Neural cell (in vitro differentiated cells): ENCODE measurements around the gene P4HA2. TPM values are rescaled to one million over a fixed set of nuclear protein-coding genes. Genes with fewer than 3 reads are reported as not detected.

Experiments
- H2AFZ ChIP-seq: fragments of 200-600, 300-800 bp; sonication (generic), shearing (Covaris generic); 2 replicates; pipeline ENCODE4 v1.6.0; 2014; ENCODE audit warnings: low read depth, mild to moderate bottlenecking, antibody characterized with exemption, low read length, moderate library complexity
- H3F3A ChIP-seq: fragments of 200-600 bp; shearing (Covaris generic); 2 replicates; pipeline ENCODE4 v1.6.1; 2016; ENCODE audit warnings: mild to moderate bottlenecking, moderate library complexity, mixed read lengths, antibody characterized with exemption, low read length; ENCODE audit not compliant: insufficient read depth, poor library complexity, severe bottlenecking
- H3K27ac ChIP-seq: fragments of 200-600, 300-800 bp; sonication (generic), shearing (Covaris generic); 2 replicates; pipeline ENCODE4 v1.5.1; 2014; ENCODE audit warnings: mild to moderate bottlenecking, low read length, moderate library complexity
- H3K27me3 ChIP-seq: fragments of 300-800, 200-600 bp; sonication (generic), shearing (Covaris generic); 2 replicates; pipeline ENCODE4 v1.6.0; 2014; ENCODE audit warnings: mild to moderate bottlenecking, low read depth, low read length, moderate library complexity; ENCODE audit not compliant: insufficient read depth
- H3K36me3 ChIP-seq: fragments of 300-800, 200-600 bp; sonication (generic), shearing (Covaris generic); 2 replicates; pipeline ENCODE4 v1.5.1; 2014; ENCODE audit warnings: mild to moderate bottlenecking, antibody characterized with exemption, low read length, moderate library complexity; ENCODE audit not compliant: insufficient read depth
- H3K4me2 ChIP-seq: fragments of 300-800, 200-600 bp; sonication (generic), shearing (Covaris generic); 2 replicates; pipeline ENCODE4 v1.6.0; 2014; ENCODE audit warnings: mild to moderate bottlenecking, low read length
- H3K4me3 ChIP-seq: fragments of 300-800, 200-600 bp; sonication (generic), shearing (Covaris generic); 2 replicates; pipeline ENCODE4 v1.5.1; 2014; ENCODE audit warnings: mild to moderate bottlenecking, low read length, moderate library complexity
- H3K79me2 ChIP-seq: fragments of 200-600 bp; shearing (Covaris generic); replicated peaks from 2 replicates; pipeline ENCODE4 v1.6.0; 2014; ENCODE audit warnings: mild to moderate bottlenecking, low read length, moderate library complexity; ENCODE audit not compliant: insufficient read depth
- H3K9ac ChIP-seq: fragments of 300-800, 200-600 bp; sonication (generic), shearing (Covaris generic); 2 replicates; pipeline ENCODE4 v1.6.1; 2016; ENCODE audit warnings: mild to moderate bottlenecking, low read length, mixed read lengths
- H3K9me2 ChIP-seq: fragments of 200-600 bp; shearing (Covaris generic); 2 replicates; pipeline ENCODE4 v1.6.1; 2016; ENCODE audit warnings: mild to moderate bottlenecking, low read length, mixed read lengths; ENCODE audit not compliant: insufficient read depth
- H3K9me3 ChIP-seq: fragments of 200-600, 300-800 bp; sonication (generic), shearing (Covaris generic); 2 replicates; pipeline ENCODE4 v1.6.1; 2016; ENCODE audit warnings: mild to moderate bottlenecking, mixed run types, low read length, moderate library complexity, mixed read lengths
- H4K20me1 ChIP-seq: fragments of 200-600 bp; shearing (Covaris generic); 2 replicates; pipeline ENCODE4 v1.6.1; 2016; ENCODE audit warnings: mild to moderate bottlenecking, mixed run types; ENCODE audit not compliant: insufficient read depth
- EP300 ChIP-seq: fragments of 450-650 bp; conservative IDR thresholded peaks from 2 replicates; pipeline ENCODE4 v1.6.1; 2014; ENCODE audit warnings: antibody characterized with exemption, mild to moderate bottlenecking, moderate library complexity; ENCODE audit not compliant: poor library complexity, severe bottlenecking
- EZH2 ChIP-seq: fragments of 200-600, 300-800 bp; shearing (Covaris generic), sonication (generic); IDR thresholded peaks from 2 replicates; pipeline ENCODE4 v1.6.1; 2014; ENCODE audit warnings: antibody characterized with exemption, low read length, borderline replicate concordance, mild to moderate bottlenecking; ENCODE audit not compliant: insufficient read depth, poor library complexity, severe bottlenecking
- MXI1 ChIP-seq: fragments of 450-650 bp; conservative IDR thresholded peaks from 2 replicates; pipeline ENCODE4 v1.6.1; 2014; ENCODE audit warnings: antibody characterized with exemption, mild to moderate bottlenecking; ENCODE audit not compliant: poor library complexity, severe bottlenecking
- POLR2AphosphoS5 ChIP-seq: IDR thresholded peaks from 2 replicates; pipeline ENCODE4 v1.6.1; 2012
- RAD21 ChIP-seq: fragments of 450-650 bp; conservative IDR thresholded peaks from 2 replicates; pipeline ENCODE4 v1.6.1; 2014; ENCODE audit warnings: antibody characterized with exemption, mild to moderate bottlenecking, moderate library complexity
- SMC3 ChIP-seq: fragments of 450-650 bp; conservative IDR thresholded peaks from 2 replicates; pipeline ENCODE4 v1.6.1; 2014; ENCODE audit warnings: antibody characterized with exemption, mild to moderate bottlenecking, moderate library complexity; ENCODE audit not compliant: poor library complexity
- TAF1 ChIP-seq: IDR thresholded peaks from 2 replicates; pipeline ENCODE4 v1.6.1; 2012; ENCODE audit warnings: low read depth
- polyA plus RNA-seq: library from polyadenylated mRNA; depleted of rRNA; stranded (reverse); fragments of >200 nt; gene quantifications from 2 replicates; pipeline ENCODE4 v1.2.3, GENCODE V29; 2014
- TF ChIP-seq, protein P1 (sequence below): IDR thresholded peaks from 2 replicates; pipeline ENCODE4 v1.6.1; 2012; ENCODE audit warnings: borderline replicate concordance
- TF ChIP-seq, protein P2 (sequence below): fragments of 450-650 bp; IDR thresholded peaks from 2 replicates; pipeline ENCODE4 v1.5.1; 2014; ENCODE audit warnings: antibody characterized with exemption, mild to moderate bottlenecking, moderate library complexity; ENCODE audit not compliant: poor library complexity, severe bottlenecking

The P4HA2 gene
- polyA plus RNA-seq, 1 donor from 2014 or later = 1.4 TPM

DNA sequence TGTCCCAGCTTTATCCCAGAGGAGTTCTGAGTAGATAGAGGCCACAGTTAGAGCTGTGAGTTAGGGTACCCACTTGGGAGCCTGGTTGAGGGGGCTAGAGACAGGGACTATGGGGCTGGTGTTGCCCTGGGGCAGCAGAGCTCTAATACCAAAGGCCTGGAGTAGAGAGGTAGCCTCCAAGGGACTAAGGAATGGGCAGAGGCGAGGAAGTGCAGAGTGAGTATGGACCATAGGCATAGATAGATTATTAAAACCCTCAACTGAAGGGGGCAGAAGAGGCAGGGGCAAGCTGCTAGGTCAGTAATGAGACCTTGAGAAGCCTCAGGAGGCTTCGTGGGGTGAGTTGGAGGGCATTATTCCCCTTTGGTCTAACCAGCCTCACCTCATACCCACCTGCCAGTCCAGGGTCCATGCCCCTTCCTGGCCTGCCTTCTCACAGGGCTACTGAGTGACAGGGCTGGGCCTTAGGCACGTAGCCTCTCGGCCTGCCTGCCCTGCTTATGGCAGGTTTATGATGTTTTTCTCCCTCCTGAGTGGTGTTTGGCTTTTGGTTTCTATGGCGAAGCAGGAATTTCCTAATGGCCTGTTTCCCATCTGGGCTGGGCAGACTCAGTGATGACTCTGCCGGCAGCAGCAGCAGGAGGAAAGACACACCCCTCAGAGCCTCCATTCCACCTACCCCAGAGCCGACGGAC is 37.8 kb upstream of the P4HA2 start:
- Histone ChIP-seq H3K9me3 (no peaks in the 10 kb centered on the region), H3K79me2 (no peaks in the 10 kb centered on the region), H3K9ac (no peak overlapping the region), H3K27ac (no peak overlapping the region), H3K4me3 (no peak overlapping the region), H4K20me1 (no peaks in the 10 kb centered on the region), H3K9me2 (no peaks in the 10 kb centered on the region), H3K36me3 (no peaks in the 10 kb centered on the region), H2AFZ (no peak overlapping the region), H3K27me3 (no peaks in the 10 kb centered on the region), H3F3A (no peaks in the 10 kb centered on the region), H3K4me2 (no peak overlapping the region)
- TF ChIP-seq TAF1 (no peak), MXI1 (no peak), EP300 (no peak), EZH2 (no peak), RAD21 (no peak), SMC3 (no peak), POLR2AphosphoS5 (no peak)
- TF ChIP-seq, protein P1, sequence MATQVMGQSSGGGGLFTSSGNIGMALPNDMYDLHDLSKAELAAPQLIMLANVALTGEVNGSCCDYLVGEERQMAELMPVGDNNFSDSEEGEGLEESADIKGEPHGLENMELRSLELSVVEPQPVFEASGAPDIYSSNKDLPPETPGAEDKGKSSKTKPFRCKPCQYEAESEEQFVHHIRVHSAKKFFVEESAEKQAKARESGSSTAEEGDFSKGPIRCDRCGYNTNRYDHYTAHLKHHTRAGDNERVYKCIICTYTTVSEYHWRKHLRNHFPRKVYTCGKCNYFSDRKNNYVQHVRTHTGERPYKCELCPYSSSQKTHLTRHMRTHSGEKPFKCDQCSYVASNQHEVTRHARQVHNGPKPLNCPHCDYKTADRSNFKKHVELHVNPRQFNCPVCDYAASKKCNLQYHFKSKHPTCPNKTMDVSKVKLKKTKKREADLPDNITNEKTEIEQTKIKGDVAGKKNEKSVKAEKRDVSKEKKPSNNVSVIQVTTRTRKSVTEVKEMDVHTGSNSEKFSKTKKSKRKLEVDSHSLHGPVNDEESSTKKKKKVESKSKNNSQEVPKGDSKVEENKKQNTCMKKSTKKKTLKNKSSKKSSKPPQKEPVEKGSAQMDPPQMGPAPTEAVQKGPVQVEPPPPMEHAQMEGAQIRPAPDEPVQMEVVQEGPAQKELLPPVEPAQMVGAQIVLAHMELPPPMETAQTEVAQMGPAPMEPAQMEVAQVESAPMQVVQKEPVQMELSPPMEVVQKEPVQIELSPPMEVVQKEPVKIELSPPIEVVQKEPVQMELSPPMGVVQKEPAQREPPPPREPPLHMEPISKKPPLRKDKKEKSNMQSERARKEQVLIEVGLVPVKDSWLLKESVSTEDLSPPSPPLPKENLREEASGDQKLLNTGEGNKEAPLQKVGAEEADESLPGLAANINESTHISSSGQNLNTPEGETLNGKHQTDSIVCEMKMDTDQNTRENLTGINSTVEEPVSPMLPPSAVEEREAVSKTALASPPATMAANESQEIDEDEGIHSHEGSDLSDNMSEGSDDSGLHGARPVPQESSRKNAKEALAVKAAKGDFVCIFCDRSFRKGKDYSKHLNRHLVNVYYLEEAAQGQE = no peak
- TF ChIP-seq, protein P2, sequence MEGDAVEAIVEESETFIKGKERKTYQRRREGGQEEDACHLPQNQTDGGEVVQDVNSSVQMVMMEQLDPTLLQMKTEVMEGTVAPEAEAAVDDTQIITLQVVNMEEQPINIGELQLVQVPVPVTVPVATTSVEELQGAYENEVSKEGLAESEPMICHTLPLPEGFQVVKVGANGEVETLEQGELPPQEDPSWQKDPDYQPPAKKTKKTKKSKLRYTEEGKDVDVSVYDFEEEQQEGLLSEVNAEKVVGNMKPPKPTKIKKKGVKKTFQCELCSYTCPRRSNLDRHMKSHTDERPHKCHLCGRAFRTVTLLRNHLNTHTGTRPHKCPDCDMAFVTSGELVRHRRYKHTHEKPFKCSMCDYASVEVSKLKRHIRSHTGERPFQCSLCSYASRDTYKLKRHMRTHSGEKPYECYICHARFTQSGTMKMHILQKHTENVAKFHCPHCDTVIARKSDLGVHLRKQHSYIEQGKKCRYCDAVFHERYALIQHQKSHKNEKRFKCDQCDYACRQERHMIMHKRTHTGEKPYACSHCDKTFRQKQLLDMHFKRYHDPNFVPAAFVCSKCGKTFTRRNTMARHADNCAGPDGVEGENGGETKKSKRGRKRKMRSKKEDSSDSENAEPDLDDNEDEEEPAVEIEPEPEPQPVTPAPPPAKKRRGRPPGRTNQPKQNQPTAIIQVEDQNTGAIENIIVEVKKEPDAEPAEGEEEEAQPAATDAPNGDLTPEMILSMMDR = no peak

DNA sequence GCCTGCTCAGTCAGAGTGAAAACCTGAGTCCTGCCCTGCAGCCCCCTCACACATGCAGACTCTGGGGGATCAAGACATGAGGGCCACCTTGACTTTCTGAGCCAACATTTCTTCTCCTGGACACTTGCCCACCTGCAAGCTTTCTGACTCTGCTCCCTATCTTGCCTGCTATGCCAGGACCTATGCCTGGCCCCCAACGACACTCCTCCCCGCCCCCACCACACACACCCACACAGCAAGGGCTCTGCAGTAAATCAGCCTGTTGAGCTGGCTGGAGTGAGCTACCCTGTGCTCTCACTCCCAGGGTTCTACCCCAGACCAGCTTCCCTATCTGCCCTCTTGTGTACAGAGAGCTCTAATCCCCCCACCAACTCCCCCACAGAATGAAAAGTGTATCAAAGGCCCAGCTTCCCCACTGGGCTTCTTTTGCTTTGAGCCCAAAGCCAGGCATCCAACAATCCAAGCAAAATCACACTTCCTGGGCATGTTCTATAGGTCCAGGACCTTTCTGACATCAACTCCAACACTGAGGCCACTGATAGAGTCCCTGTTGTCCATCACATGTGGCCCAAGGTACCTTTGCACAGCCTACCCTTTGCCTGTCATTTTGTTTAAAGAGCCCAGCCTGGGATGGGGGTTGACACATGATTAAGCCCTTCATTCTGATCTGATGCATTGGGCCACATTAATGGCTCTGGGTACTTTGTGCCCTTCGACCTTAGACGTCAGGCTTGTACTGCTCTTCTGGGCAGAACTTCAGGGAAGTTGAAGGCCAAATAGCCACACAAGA is 37.1 kb upstream of the P4HA2 start:
- no peaks in the 10 kb centered on the region for H3K79me2 ChIP-seq
- no peak overlapping the region for H3K9ac ChIP-seq
- no peaks in the 10 kb centered on the region for H3K27me3 ChIP-seq
- no peak overlapping the region for H3K4me3 ChIP-seq
- no peak overlapping the region for H3K4me2 ChIP-seq
- no peak overlapping the region for H3K27ac ChIP-seq
- no peaks in the 10 kb centered on the region for H3K9me3 ChIP-seq
- H3K9me2 ChIP-seq = no peaks in the 10 kb centered on the region
- no peaks in the 10 kb centered on the region for H3K36me3 ChIP-seq
- no peak overlapping the region for H2AFZ ChIP-seq
- H3F3A ChIP-seq = no peaks in the 10 kb centered on the region
- TF ChIP-seq POLR2AphosphoS5 (no peak), SMC3 (no peak), EZH2 (no peak), MXI1 (no peak), RAD21 (no peak), EP300 (no peak), TAF1 (no peak)
- TF ChIP-seq, protein P2 = no peak
- TF ChIP-seq, protein P1 = no peak
- H4K20me1 ChIP-seq = no peaks in the 10 kb centered on the region
